HTR-8/SVneo (cell line): ENCODE results near the gene TTPAL.
A peak's percentile ranks its signal among the peaks of the same experiment; 100 is the strongest.
"Not testable (repeated sequence)": the region's sequence is repeated elsewhere in the genome, so short reads cannot be mapped to it uniquely, and the experiment has no call there.

ENCODE experiments used
- DNase-seq: peaks from one replicate; pipeline ENCODE4 v3.0.0; 2011; ENCODE audit warnings: low spot score, mixed read lengths; ENCODE audit not compliant: insufficient read length
- FAIRE-seq: peaks from 2 replicates; lab custom pipeline; 2011; peaks lifted over from hg19 to GRCh38; lab: Jason Lieb, UNC

Gene TTPAL

DNA sequence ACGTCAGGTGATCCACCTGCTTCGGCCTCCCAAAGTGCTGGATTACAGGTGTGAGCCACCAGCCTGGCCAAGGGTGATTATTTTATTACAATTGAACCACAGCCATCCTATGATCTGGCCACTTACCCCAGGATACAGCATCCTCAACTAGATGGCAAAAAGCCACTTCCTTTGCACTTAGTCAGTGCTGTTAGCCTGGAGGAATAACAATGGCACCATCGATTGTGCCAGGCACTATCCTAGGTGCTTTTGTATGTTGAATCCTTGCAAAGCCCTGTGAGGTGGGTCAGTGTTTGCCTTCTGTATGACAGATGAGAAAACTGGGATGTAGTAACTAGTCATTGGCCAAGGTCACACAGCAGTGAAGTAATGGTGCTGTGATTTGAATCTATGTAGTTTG, 11.2 kb upstream of the TTPAL start:
- no peak for FAIRE-seq
- DNase-seq, result no peak

- DNase-seq (no peak), FAIRE-seq (peak; percentile 48)
These were observed 10.6 kb upstream of the TTPAL start for GRCh38 chr20:44465001-44465560.

- FAIRE-seq, result peak; percentile 57
- no peak for DNase-seq
These were observed 8.3 kb upstream of the TTPAL start for GRCh38 chr20:44467289-44467883.

- peak; percentile 81 for FAIRE-seq
These were observed 7.5 kb upstream of the TTPAL start for GRCh38 chr20:44468044-44468782.

GRCh38 chr20:44470327-44470726, 5.3 kb upstream of the TTPAL start:
- no peak for DNase-seq
- peak; percentile 79 for FAIRE-seq

More at GRCh38 chr20:44468044-44468782, 7.5 kb upstream of the TTPAL start:
- no peak for DNase-seq

- peak; percentile 71 for DNase-seq
- FAIRE-seq, result peak; percentile 88
These were observed 4.2 kb upstream of the TTPAL start for GRCh38 chr20:44471481-44471882.

DNA sequence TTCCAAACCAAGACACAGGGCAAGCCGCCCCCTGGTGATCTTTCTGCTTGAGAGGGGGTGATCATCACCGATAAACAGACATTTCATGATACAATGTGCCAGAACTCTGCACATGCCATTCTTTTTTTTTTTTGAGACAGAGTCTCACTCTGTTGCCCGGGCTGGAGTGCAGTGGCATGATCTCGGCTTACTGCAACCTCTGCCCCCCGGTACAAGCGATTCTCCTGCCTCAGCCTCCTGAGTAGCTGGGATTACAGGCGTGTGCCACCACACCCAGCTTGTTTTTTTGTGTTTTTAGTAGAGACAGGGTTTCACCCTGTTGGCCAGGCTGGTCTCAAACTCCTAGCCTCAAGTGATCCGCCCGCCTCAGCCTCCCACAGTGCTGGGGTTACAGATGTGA, 3.4 kb upstream of the TTPAL start:
- not testable (repeated sequence) for DNase-seq, FAIRE-seq

DNA sequence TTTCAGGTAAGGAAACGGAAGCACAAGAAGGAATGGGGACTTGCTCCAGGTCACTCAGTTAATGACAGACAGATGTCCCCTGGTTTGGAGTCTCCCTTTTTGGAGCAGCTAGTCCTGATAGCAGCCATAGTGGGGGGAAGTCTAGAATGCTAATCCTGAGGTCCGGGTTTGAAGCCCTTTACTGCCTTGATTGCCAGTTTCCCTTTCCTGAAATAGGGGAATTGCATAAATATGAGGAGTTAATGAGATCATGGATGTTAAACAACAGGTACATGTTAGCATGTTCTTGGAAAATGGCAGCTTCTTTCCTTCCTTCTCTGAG, 341 bp upstream of the TTPAL start:
- no peak for FAIRE-seq
- no peak for DNase-seq

GRCh38 chr20:44477151-44477550, 1.5 kb downstream of the TTPAL start:
- DNase-seq (no peak), FAIRE-seq (peak; percentile 69)

DNA sequence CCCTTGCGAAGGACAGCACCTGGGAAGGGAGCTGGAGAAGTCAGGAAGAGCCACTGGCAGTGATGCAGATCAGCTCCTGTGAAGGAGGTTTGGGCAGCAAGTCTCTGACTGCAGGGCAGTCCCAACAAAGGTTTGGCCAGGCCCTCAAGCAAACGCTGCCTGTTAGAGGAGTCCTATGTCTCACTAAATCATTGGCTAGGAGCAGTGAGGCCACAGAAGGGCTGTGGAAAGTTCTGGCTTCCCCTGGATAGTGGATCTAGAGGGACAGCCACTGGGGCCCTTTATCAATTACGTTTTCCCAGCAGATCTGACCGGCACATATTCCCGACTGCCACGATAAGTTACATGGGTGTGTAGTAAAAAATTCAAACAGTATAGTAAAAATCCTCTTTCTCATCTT, 2.5 kb downstream of the TTPAL start:
- peak; percentile 16 for FAIRE-seq
- DNase-seq, result no peak

DNA sequence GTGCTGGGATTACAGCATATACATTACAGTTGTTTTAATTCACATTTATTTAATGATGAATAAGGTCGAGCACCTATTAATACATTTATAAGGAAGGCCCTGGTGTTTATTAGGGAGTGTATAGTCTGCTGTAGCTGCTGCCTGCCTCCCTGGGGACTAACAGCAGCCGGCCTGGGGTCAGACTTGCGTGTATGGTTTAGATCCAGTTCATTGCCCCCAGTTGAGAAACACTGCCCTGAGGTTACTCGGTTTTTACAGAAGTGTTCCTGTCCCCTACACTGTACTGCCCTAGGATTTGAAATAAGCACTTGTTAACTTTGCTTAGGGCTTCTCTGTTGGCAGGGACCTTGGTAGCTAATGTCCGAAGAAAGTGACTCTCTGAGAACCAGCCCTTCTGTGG, 4.0 kb downstream of the TTPAL start:
- DNase-seq (no peak), FAIRE-seq (no peak)

- DNase-seq (no peak), FAIRE-seq (no peak)
These were observed 4.4 kb downstream of the TTPAL start for GRCh38 chr20:44480097-44480496.

DNA sequence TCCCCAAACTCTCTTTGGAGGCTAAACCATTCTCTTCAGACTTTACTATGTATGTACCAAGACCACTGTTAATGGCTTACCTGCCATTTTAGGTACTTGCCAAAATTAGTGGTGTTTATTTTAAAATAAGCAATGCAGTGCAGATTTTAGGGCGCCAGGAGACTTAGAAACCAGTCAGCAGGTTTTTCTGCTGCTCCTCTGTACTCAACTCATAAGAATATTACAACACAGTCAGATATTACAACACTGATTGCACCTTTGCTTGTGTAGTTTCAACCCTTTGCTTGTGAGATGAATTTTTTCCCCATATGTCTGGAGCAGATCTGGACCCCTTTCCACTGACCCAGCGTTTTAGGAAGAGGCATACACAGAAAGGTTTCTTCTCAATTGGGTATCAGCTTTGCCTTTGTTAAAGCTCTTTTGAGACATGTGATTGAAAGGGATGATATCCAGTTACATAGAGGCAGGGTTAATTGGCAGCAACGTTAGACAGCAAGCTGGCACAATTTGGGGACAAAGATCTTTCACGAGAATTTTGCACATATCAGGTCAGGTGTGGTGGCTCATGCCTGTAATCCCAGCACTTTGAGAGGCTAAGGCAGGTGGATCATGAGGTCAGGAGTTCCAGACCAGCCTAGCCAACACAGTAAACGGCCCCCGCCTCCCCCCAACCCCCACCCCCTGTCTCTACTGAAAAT, 6.2 kb downstream of the TTPAL start:
- FAIRE-seq (peak; percentile 66), DNase-seq (no peak)

DNA sequence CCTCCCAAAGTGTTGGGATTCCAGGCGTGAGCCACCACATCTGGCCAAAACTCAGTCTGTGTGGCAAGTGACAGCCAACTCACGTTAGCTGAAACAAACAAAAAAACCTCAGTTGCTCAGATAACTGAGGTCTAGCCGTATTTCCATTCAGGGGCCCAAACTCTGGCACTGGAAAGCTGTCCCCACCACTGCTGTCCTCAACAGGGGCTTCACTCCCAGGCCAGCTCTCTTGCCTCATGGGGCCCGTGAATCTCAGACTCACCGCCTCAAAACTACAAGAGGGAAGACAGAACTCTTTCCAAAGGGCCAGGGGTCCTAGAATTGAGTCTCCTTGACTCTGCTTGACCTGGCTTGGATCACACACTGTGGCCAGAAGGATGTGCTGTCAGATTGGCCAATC, 7.4 kb downstream of the TTPAL start:
- DNase-seq, result no peak
- no peak for FAIRE-seq

DNA sequence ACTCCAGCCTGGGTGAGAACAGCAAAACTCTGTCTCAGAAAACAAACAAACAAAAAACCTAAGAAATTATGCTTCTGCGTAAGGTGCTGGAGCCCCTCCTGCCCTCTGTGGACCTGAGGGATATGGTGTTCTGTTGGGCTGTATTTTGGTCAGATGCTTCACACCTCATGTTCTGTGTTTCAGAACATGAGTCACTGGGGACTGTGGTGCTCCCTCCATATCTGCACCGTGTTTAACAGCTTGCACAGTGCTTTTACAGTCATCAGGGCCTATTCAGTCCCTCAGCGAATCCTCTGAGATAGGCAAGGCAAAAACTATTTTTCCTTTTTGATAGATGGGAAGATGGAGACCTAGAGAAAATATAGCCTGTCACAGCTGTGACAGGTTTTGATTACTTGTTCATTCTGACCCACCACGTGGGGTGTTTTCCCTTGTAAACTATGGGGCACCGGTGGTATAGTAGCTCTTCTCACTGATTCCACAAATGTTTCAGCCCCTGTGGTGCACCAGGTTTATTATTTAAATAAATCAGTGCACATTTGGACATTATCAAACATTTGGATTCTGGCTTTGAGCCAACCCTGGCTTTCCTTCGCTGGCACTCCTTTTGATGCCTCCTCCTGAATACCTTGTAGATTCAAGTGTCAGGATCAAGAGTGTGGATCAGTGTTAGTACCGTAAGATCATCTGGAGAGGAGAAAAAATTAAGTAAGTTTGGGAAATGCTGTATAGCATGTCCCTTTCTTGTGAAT, 9.6 kb downstream of the TTPAL start:
- FAIRE-seq, result peak; percentile 89

DNA sequence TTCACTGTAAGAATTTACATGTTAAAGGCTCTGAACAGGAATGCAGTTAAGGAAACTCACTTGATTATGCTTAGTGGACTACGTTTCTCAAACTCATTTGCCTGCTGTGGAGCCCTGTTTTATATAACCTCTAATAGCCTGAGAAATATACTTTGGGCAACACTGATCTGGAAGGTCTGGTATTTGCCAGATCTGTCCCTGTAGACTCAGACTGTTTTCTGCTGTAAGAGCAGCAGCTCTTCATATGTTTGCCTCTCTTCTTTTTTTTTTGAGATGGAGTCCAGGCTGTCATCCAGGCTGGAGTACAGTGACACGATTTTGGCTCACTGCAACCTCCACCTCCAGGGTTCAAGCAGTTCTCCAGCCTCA, 10.1 kb downstream of the TTPAL start:
- DNase-seq (no peak), FAIRE-seq (no peak)

More for the DNA sequence above, 9.6 kb downstream of the TTPAL start:
- DNase-seq, result no peak

- FAIRE-seq (no peak), DNase-seq (no peak)
These were observed 12.9 kb downstream of the TTPAL start for GRCh38 chr20:44488551-44488950.

DNA sequence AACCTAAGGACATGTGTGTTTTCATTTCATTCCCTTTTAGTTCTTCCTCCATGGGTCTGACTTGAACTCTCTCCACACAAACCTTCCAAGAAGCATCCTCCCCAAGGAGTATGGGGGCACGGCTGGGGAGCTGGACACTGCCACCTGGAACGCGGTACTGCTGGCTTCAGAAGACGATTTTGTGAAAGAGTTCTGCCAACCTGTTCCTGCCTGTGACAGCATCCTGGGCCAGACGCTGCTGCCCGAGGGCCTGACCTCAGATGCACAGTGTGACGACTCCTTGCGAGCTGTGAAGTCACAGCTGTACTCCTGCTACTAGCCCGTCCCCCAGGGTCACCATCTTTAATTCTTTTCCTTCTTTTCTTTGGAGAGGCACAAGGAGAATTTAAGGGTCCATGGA, 13.5 kb downstream of the TTPAL start:
- DNase-seq, result no peak
- peak; percentile 40 for FAIRE-seq

DNA sequence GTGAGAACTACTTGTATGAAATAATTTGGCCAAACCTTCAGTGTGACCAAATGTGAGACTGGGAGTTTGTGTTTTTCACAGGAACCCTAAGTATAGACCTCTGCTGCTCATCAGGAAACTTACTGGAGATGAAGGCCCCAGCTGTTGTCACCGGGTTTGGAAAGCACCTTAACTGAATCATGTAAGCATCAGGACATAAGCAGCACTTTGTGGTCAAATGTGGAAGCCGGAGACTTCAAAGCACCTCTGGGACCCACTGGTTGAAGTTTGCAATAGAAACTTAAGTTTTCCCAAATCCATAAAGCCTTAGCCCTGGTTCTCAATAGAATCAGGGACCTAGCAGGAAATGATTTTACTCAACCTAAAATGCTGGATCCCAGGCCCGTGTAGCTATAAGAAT, 14.3 kb downstream of the TTPAL start:
- no peak for DNase-seq
- FAIRE-seq, result no peak

DNA sequence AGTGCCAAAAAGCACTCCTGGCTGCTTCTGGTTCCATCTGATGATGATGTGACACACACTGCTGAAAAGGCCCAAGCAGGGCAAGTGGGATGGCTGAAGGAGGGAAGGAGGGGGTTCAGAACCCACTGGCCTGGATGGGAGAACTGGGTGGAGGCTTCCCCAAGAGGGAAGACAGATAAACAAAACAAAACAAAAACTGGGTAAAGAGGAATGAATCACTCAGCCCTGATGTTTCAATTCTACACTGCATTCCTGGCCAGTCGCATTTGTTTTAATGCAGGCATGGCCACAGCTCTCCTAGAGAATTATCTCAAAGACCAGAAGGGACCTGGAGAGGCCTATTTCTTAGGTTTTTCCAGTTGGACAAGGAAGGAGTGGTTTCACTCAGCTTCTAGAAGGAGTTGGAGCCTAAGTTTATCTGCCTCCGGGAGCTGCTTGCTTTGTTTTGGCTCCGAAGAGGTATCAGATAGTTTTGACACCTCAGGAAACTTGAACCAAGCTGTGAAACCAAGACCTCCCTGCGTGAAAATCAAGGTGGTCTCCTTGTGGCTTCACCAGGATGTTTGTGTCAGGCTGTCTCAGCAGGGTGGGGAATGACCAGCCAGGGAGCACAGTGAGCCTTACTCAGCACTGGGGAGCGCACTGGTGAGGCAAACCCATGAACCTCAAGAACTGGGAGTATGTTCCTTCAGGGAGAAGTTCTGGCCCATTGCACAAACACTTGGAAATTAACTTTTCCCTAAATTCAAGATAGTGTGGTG, 16.1 kb downstream of the TTPAL start:
- no peak for DNase-seq
- peak; percentile 36 for FAIRE-seq
